ENCODE results near the gene OGT. TPM values are rescaled to one million over a fixed set of nuclear protein-coding genes. Genes with fewer than 3 reads are reported as not detected.
"Not testable (repeated sequence)": the region's sequence is repeated elsewhere in the genome, so short reads cannot be mapped to it uniquely, and the experiment has no call there.

Gene OGT
- total RNA-seq, 2 experiments from 2014 or later = 345 to 362 TPM

DNA sequence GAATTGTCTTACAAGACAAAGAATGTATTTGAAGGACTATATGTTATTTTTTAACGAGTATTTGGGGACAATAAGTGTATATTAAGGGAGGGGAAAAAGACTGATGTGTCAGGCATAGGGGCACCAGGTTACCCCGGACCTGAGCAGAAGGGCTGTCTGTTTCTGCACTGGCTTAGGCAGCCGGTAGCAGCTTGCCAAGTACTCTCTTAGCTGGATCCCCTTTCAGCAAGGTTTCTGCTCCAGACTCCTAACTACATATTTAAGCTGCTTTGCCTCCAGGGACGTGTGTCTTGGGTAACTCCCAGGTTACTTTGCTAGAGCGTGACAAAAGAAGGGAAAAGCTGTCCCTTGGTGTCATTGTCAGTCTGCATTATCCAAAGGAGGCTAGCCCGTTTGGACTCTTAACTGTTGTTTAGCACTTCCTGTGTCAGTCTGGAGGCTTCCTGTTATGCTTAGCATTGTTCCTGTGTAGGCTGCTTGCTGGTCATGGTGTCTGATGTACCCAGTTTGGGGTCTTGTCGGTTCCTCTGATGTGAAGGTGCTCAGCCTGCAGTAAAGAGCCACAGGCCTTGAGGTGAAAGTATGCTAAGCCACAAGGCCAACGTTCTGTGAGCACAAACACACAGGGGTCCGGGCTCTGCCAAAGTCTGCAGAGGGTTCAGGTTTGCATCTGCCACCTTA, 73.8 kb downstream of the OGT start:
- POLR2A ChIA-PET = no interaction called here
- CTCF ChIA-PET = interaction anchor here (1.0 to 1.6 kb wide), 3 partner anchors 16 to 39 kb away, joined by 3 read pairs; no protein-coding TSS in a partner anchor
- peak overlapping the region; percentile 27 for H3K4me3 Mint-ChIP-seq
- H3K36me3 Mint-ChIP-seq (ENCODE audit: low read depth) = peaks cover 86% of the 10 kb centered on the region
- peak overlapping the region; percentile 95 for H3K27ac Mint-ChIP-seq
- H3K4me1 Mint-ChIP-seq = peaks cover 69% of the 10 kb centered on the region
- H3K27me3 Mint-ChIP-seq = no peaks in the 10 kb centered on the region
- no peaks in the 10 kb centered on the region for H3K9me3 Mint-ChIP-seq
- DNase-seq = peak; percentile 38

GRCh38 chrX:71607488-71607887, 74.6 kb downstream of the OGT start:
- no peak for DNase-seq
- no peaks in the 10 kb centered on the region for H3K27me3 Mint-ChIP-seq
- ChIA-PET CTCF (interaction anchor here (1.0 to 1.6 kb wide), 4 partner anchors 9 to 22 kb away, joined by 3 read pairs; no protein-coding TSS in a partner anchor), POLR2A (no interaction called here)
- H3K4me1 Mint-ChIP-seq = peaks cover 71% of the 10 kb centered on the region
- H3K9me3 Mint-ChIP-seq = no peaks in the 10 kb centered on the region
- H3K36me3 Mint-ChIP-seq (ENCODE audit: low read depth) = peaks cover 81% of the 10 kb centered on the region
- no peak overlapping the region for H3K4me3 Mint-ChIP-seq
- H3K27ac Mint-ChIP-seq = peak overlapping the region; percentile 95

- CTCF ChIA-PET = no interaction called here
- peaks cover 80% of the 10 kb centered on the region for H3K36me3 Mint-ChIP-seq (ENCODE audit: low read depth)
These were observed 76.3 kb downstream of the OGT start for GRCh38 chrX:71609095-71609750.

DNA sequence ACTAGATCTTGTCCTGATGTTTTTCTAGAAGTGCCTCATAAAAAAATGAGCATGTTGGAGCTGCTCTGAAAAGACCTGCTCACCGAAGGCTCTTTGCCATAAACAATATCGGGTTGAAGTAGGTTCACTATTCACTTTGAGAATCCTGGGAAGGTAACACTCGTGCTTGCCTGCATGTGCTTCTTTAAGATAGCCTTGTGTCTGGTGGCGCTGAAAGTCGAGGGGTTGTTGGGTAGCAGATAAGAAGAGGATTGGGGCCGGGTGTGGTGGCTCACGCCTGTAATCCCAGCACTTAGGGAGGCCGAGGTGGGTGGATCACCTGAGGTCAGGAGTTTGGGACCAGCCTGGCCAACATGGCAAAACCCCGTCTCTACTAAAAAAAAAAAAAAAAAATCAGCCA, 78.8 kb downstream of the OGT start:
- DNase-seq, H3K4me3 Mint-ChIP-seq, POLR2A ChIA-PET, H3K27ac Mint-ChIP-seq, H3K9me3 Mint-ChIP-seq, H3K27me3 Mint-ChIP-seq: not testable (repeated sequence)
- CTCF ChIA-PET = interaction anchor here (2.1 kb wide), 1 partner anchor 11 kb away, joined by 10 read pairs; no protein-coding TSS in a partner anchor
- Mint-ChIP-seq H3K4me1 (peaks cover 74% of the 10 kb centered on the region), H3K36me3 (ENCODE audit: low read depth) (peaks cover 81% of the 10 kb centered on the region)

More at GRCh38 chrX:71609095-71609750, 76.3 kb downstream of the OGT start:
- POLR2A ChIA-PET = no interaction called here
- Mint-ChIP-seq H3K4me3 (no peak overlapping the region), H3K27me3 (no peaks in the 10 kb centered on the region), H3K27ac (peak overlapping the region; percentile 46), H3K4me1 (peaks cover 77% of the 10 kb centered on the region), H3K9me3 (no peaks in the 10 kb centered on the region)
- DNase-seq = peak; percentile 20

DNA sequence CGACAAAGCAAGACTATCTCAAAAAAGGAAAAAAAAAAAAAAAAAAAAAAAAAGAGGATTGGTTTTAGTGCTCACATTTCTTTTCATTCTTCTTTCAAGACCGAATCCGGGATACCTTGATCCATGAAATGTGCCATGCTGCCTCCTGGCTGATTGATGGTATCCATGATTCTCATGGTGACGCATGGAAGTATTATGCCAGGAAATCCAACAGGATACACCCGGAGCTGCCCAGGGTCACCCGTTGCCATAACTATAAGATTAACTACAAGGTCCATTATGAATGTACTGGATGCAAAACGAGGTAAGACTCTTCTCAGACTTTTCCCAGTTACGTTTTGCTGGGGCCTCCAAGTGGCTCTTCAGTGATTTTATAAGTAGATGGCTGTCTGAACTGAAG, 79.4 kb downstream of the OGT start:
- peaks cover 72% of the 10 kb centered on the region for H3K4me1 Mint-ChIP-seq
- H3K36me3 Mint-ChIP-seq (ENCODE audit: low read depth) = peaks cover 82% of the 10 kb centered on the region
- POLR2A ChIA-PET = no interaction called here
- CTCF ChIA-PET = no interaction called here
- H3K4me3 Mint-ChIP-seq = no peak overlapping the region
- H3K27ac Mint-ChIP-seq = no peak overlapping the region
- H3K27me3 Mint-ChIP-seq = no peaks in the 10 kb centered on the region
- no peak for DNase-seq
- H3K9me3 Mint-ChIP-seq = no peaks in the 10 kb centered on the region

GRCh38 chrX:71615056-71615455, 82.2 kb downstream of the OGT start:
- no peaks in the 10 kb centered on the region for H3K27me3 Mint-ChIP-seq
- H3K27ac Mint-ChIP-seq = peak overlapping the region; percentile 88
- POLR2A ChIA-PET = no interaction called here
- peaks cover 73% of the 10 kb centered on the region for H3K4me1 Mint-ChIP-seq
- DNase-seq = no peak
- no peak overlapping the region for H3K4me3 Mint-ChIP-seq
- CTCF ChIA-PET = interaction anchor here (1.0 to 1.8 kb wide), 4 partner anchors 8 to 81 kb away, joined by 3 to 5 read pairs (median 4); no protein-coding TSS in a partner anchor
- no peaks in the 10 kb centered on the region for H3K9me3 Mint-ChIP-seq
- peaks cover 73% of the 10 kb centered on the region for H3K36me3 Mint-ChIP-seq (ENCODE audit: low read depth)

DNA sequence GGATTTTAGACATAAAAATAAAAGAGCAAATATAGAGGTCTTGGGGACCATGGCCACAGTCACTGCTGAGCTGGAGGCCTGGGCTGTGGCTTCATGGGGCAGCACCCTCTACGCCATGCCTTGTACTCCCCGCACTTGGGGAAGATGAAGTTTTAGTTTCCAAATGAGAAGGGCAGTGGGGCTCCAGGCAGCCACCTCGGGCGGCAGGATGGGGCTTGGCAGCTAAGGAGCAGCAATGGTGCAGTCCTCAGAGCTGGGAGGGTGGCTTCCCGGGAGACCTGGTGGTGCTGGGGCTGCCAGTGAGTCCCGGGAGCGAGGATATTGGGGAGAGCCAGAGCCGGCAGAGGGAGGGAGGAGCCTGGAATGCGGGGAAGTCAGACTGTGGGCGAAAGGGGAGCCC, 83.0 kb downstream of the OGT start:
- ChIA-PET POLR2A (interaction anchor here (0.6 kb wide), 1 partner anchor 26 kb away, joined by 8 read pairs; no protein-coding TSS in a partner anchor), CTCF (interaction anchor here (1.0 to 1.6 kb wide), 2 partner anchors 21 to 82 kb away, joined by 4 to 5 read pairs; no protein-coding TSS in a partner anchor)
- Mint-ChIP-seq H3K4me1 (peaks cover 78% of the 10 kb centered on the region), H3K9me3 (no peaks in the 10 kb centered on the region), H3K4me3 (peak overlapping the region; percentile 92), H3K36me3 (ENCODE audit: low read depth) (peaks cover 68% of the 10 kb centered on the region), H3K27me3 (no peaks in the 10 kb centered on the region), H3K27ac (peak overlapping the region; percentile 88)
- no peak for DNase-seq

GRCh38 chrX:71616672-71617529, 84.0 kb downstream of the OGT start:
- no peaks in the 10 kb centered on the region for H3K9me3 Mint-ChIP-seq
- H3K4me3 Mint-ChIP-seq = peak overlapping the region; percentile 92
- H3K4me1 Mint-ChIP-seq = peaks cover 76% of the 10 kb centered on the region
- peaks cover 59% of the 10 kb centered on the region for H3K36me3 Mint-ChIP-seq (ENCODE audit: low read depth)
- no peaks in the 10 kb centered on the region for H3K27me3 Mint-ChIP-seq
- CTCF ChIA-PET = interaction anchor here (0.6 to 1.0 kb wide), 2 partner anchors 8 to 9 kb away, joined by 3 read pairs; no protein-coding TSS in a partner anchor
- peak overlapping the region; percentile 91 for H3K27ac Mint-ChIP-seq
- no peak for DNase-seq
- POLR2A ChIA-PET = no interaction called here

GRCh38 chrX:71617742-71618141, 84.8 kb downstream of the OGT start:
- H3K9me3 Mint-ChIP-seq = no peaks in the 10 kb centered on the region
- ChIA-PET CTCF (interaction anchor here (1.6 to 1.9 kb wide), 2 partner anchors 21 to 33 kb away, joined by 5 to 8 read pairs; no protein-coding TSS in a partner anchor), POLR2A (interaction anchor here (1.3 kb wide), 1 partner anchor 85 kb away, joined by 8 read pairs; the partner anchor contains the start of gene OGT)
- H3K27me3 Mint-ChIP-seq = no peaks in the 10 kb centered on the region
- peak overlapping the region; percentile 92 for H3K4me3 Mint-ChIP-seq
- H3K27ac Mint-ChIP-seq = peak overlapping the region; percentile 91
- peaks cover 81% of the 10 kb centered on the region for H3K4me1 Mint-ChIP-seq
- peaks cover 55% of the 10 kb centered on the region for H3K36me3 Mint-ChIP-seq (ENCODE audit: low read depth)
- no peak for DNase-seq

- ChIA-PET CTCF (interaction anchor here (0.9 to 1.9 kb wide), 3 partner anchors 18 to 32 kb away, joined by 4 to 8 read pairs (median 5); no protein-coding TSS in a partner anchor), POLR2A (interaction anchor here (1.3 kb wide), 1 partner anchor 86 kb away, joined by 8 read pairs; the partner anchor contains the start of gene OGT)
- H3K4me3 Mint-ChIP-seq = peak within 1 kb of the TSS; percentile 92
- peaks cover 50% of the 10 kb centered on the region for H3K36me3 Mint-ChIP-seq (ENCODE audit: low read depth)
- DNase-seq = peak; percentile 75
- no peaks in the 10 kb centered on the region for H3K9me3 Mint-ChIP-seq
- no peaks in the 10 kb centered on the region for H3K27me3 Mint-ChIP-seq
- peaks cover 82% of the 10 kb centered on the region for H3K4me1 Mint-ChIP-seq
- H3K27ac Mint-ChIP-seq = peak within 1 kb of the TSS; percentile 91
These were observed 85.4 kb downstream of the OGT start, which contains the start of gene CXCR3 for GRCh38 chrX:71618303-71618721. CXCR3 (minus strand) TSS chrX:71618511; CDS start chrX:71618449, 62 bp downstream.

DNA sequence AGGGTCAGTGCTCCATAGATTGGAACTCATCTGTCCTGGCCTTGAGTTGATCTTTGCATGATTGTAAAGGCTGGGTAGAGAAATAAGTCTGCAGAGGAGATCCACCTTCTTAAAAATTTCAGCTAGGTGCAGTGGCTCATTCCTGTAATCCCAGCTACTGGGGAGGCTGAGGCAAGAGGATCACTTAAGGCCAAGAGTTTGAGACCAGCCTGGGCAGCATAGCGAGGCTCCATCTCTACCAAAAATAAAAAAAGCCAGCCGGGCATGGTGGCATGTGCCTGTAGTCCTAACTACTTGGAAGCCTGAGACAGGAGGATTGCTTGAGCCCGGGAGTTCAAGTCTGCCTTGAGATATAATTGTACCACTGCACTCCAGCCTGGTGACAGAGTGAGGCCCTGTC, 85.9 kb downstream of the OGT start:
- Mint-ChIP-seq H3K27ac (peak overlapping the region; percentile 91), H3K36me3 (ENCODE audit: low read depth) (peaks cover 45% of the 10 kb centered on the region), H3K27me3 (no peaks in the 10 kb centered on the region), H3K9me3 (no peaks in the 10 kb centered on the region), H3K4me3 (peak overlapping the region; percentile 92), H3K4me1 (peaks cover 82% of the 10 kb centered on the region)
- ChIA-PET POLR2A (interaction anchor here (0.6 to 1.3 kb wide), 2 partner anchors 86 to 802 kb away, joined by 5 to 8 read pairs; partner anchors contain the start of gene OGT), CTCF (interaction anchor here (0.9 to 1.9 kb wide), 3 partner anchors 17 to 32 kb away, joined by 4 to 8 read pairs (median 5); no protein-coding TSS in a partner anchor)
- DNase-seq = no peak

DNA sequence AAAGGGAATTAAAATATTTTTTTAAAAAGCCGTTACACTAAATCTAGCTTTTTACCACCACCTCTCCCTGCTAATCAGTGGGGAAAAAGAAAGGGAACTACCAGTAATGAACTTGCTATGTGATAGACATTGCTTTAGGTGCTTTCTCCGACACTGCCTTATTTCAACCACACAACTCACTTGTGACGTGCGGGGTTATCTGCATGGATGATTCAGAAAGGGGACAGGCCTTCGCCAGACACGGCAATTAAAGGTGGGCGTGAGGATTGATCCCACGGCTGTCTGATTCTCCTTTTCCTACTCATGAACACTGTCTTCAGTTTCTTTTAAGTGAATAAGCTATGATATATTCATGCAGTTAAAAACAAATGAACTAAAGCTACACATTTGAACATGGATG, 86.3 kb downstream of the OGT start:
- peak overlapping the region; percentile 92 for H3K4me3 Mint-ChIP-seq
- POLR2A ChIA-PET = interaction anchor here (0.6 kb wide), 1 partner anchor 802 kb away, joined by 5 read pairs; no protein-coding TSS in a partner anchor
- peaks cover 82% of the 10 kb centered on the region for H3K4me1 Mint-ChIP-seq
- no peaks in the 10 kb centered on the region for H3K9me3 Mint-ChIP-seq
- peak; percentile 31 for DNase-seq
- peak overlapping the region; percentile 91 for H3K27ac Mint-ChIP-seq
- H3K36me3 Mint-ChIP-seq (ENCODE audit: low read depth) = peaks cover 44% of the 10 kb centered on the region
- H3K27me3 Mint-ChIP-seq = no peaks in the 10 kb centered on the region
- CTCF ChIA-PET = interaction anchor here (1.1 to 1.9 kb wide), 3 partner anchors 20 to 35 kb away, joined by 3 to 8 read pairs (median 5); no protein-coding TSS in a partner anchor
